ENCODE measurements around the gene VSIG1. TPM values are rescaled to one million over a fixed set of nuclear protein-coding genes. Genes with fewer than 3 reads are reported as not detected.

VSIG1 gene
- 1 to 10 TPM in 1 of 2 donors, under 1 TPM in 1; 0.54 to 8.2 TPM for total RNA-seq

DNA sequence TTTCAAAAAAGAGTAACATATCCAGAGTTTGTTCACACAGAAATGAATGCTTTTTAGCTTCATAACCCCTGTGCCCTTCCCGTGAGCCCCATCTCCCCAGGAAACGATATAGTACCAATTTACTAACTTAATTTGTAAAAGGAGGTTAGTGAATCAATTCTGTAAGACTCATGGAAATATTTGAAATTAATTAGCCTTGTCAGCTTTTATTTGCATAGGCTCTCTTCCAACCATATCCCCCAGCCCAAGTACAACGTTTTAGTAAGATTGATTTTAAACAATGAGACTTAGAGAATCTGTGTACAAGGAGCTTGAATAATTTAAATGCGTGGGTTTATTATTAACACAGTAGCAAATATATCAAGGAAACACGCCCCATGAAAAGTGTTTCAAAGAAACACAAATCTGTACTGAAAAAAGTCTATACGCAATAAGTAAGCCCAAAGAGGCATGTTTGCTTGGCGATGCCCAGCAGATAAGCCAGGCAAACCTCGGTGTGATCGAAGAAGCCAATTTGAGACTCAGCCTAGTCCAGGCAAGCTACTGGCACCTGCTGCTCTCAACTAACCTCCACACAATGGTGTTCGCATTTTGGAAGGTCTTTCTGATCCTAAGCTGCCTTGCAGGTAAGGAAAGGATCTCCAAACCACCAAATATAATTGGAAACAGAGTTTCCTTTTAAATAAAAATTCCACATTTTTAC is at the start of gene VSIG1:
Gene VSIG1, plus strand, starts transcription at position 512 of the 703 bp plus-strand sequence. Its CDS starts 66 bp downstream, at position 578.
- TF ChIP-seq, protein P1, sequence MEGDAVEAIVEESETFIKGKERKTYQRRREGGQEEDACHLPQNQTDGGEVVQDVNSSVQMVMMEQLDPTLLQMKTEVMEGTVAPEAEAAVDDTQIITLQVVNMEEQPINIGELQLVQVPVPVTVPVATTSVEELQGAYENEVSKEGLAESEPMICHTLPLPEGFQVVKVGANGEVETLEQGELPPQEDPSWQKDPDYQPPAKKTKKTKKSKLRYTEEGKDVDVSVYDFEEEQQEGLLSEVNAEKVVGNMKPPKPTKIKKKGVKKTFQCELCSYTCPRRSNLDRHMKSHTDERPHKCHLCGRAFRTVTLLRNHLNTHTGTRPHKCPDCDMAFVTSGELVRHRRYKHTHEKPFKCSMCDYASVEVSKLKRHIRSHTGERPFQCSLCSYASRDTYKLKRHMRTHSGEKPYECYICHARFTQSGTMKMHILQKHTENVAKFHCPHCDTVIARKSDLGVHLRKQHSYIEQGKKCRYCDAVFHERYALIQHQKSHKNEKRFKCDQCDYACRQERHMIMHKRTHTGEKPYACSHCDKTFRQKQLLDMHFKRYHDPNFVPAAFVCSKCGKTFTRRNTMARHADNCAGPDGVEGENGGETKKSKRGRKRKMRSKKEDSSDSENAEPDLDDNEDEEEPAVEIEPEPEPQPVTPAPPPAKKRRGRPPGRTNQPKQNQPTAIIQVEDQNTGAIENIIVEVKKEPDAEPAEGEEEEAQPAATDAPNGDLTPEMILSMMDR (IDR thresholded peaks at IDR 0.05), result no peak
- no peak for ATAC-seq (ENCODE audit: insufficient number of reproducible peaks, low FRiP score, low read depth)
- H3K9me3 ChIP-seq, result no peaks in the 10 kb centered on the region

GRCh38 chrX:107996124-107996523 is 48.7 kb upstream of the VSIG1 start:
- DNase-seq (ENCODE audit: low spot score) (no peak), ATAC-seq (ENCODE audit: insufficient number of reproducible peaks, low FRiP score, low read depth) (no peak)
- Histone ChIP-seq H3K27me3 (replicated peaks; ENCODE audit: insufficient read depth) (no peaks in the 10 kb centered on the region), H3K4me3 (no peak overlapping the region), H3K9me3 (no peaks in the 10 kb centered on the region), H3K36me3 (no peaks in the 10 kb centered on the region), H3K27ac (no peak overlapping the region), H3K4me1 (ENCODE audit: control insufficient read depth in 1 of 2, low read depth in 2 of 2) (no peaks in the 10 kb centered on the region)
- TF ChIP-seq, protein P1 (IDR thresholded peaks at IDR 0.05), result no peak

More for the DNA sequence above, at the start of gene VSIG1:
- DNase-seq (ENCODE audit: low spot score), result no peak
- H3K36me3 ChIP-seq, result no peaks in the 10 kb centered on the region
- H3K4me3 ChIP-seq, result no peak within 1 kb of the TSS
- no peaks in the 10 kb centered on the region for H3K27me3 ChIP-seq (replicated peaks; ENCODE audit: insufficient read depth)
- no peak within 1 kb of the TSS for H3K27ac ChIP-seq
- no peaks in the 10 kb centered on the region for H3K4me1 ChIP-seq (ENCODE audit: control insufficient read depth in 1 of 2, low read depth in 2 of 2)

GRCh38 chrX:108000751-108001150 is 44.1 kb upstream of the VSIG1 start:
- H3K27me3 ChIP-seq (replicated peaks; ENCODE audit: insufficient read depth), result no peaks in the 10 kb centered on the region
- no peak overlapping the region for H3K27ac ChIP-seq
- DNase-seq (ENCODE audit: low spot score), result no peak
- no peaks in the 10 kb centered on the region for H3K9me3 ChIP-seq
- TF ChIP-seq, protein P1 (IDR thresholded peaks at IDR 0.05), result no peak
- no peaks in the 10 kb centered on the region for H3K36me3 ChIP-seq
- H3K4me3 ChIP-seq, result no peak overlapping the region
- H3K4me1 ChIP-seq (ENCODE audit: control insufficient read depth in 1 of 2, low read depth in 2 of 2), result no peaks in the 10 kb centered on the region
- ATAC-seq (ENCODE audit: insufficient number of reproducible peaks, low FRiP score, low read depth), result no peak

DNA sequence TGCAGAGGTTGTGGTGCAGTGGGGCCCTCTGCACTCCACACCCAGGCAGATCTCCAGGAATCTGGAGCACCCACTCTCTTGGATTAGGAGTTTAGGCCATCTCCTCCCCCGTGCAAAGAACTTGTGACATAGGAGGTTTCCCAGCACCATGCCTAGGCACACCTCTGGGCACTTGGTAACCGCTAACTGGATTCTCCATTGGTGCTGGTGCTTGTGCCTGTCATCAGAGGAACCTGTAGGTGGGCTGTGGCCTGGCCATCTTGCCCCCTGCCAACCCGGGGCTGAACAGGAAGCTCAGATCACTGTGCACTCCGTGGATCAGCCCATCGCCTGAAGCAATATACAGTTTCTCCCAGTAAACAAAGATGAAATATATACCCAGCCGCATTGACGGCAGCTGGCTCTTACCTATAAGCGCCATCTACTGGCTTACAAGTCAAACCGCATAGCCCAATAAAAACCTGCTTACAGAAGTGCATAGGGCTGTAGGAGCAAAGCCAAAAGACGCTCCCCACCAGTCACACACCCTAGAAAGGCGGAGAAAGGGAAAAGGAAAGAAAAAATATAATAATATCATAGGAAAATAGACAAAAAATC is 43.5 kb upstream of the VSIG1 start:
- H3K4me1 ChIP-seq (ENCODE audit: control insufficient read depth in 1 of 2, low read depth in 2 of 2), result no peaks in the 10 kb centered on the region
- no peaks in the 10 kb centered on the region for H3K9me3 ChIP-seq
- H3K27ac ChIP-seq, result no peak overlapping the region
- DNase-seq (ENCODE audit: low spot score) (no peak), ATAC-seq (ENCODE audit: insufficient number of reproducible peaks, low FRiP score, low read depth) (no peak)
- no peaks in the 10 kb centered on the region for H3K36me3 ChIP-seq
- no peak overlapping the region for H3K4me3 ChIP-seq
- H3K27me3 ChIP-seq (replicated peaks; ENCODE audit: insufficient read depth), result no peaks in the 10 kb centered on the region
- TF ChIP-seq, protein P1 (IDR thresholded peaks at IDR 0.05), result no peak

DNA sequence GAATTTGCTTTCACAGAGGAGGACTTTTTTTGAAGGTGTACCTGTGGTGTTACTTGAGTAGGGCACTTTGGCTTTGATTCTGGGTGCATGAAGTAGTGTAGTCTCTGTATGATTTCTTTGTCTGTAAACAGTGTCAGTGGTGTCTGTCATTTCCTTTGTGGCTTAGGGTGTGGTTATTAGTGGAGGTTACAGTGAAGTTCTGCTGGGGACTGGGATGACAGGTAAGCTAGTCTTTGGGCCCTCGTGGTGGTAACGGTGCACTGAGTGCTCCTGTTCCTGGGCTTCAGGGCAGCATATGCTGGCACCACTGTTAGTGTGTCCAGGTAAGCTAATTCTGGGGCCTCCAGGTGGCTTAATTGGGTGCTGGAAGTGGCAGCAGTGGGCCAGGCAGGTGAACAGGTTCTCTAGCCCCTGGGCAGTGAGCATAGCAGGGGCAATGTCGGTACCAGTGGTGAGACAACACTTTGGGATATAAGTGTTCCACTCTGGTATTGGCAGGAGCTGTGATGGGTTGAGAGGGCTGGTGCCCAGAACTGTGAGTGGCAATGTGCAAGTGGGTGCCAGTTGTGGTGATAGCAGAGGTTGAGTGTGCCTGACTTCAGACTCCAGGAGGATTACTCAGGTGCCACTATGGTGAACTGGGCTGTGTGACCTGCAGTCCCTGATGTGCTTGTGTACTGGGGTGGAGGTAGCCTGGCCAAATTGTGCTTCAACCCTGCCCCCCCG is 26.0 kb upstream of the VSIG1 start:
- Histone ChIP-seq H3K4me1 (ENCODE audit: control insufficient read depth in 1 of 2, low read depth in 2 of 2) (no peaks in the 10 kb centered on the region), H3K4me3 (no peak overlapping the region), H3K9me3 (no peaks in the 10 kb centered on the region), H3K27me3 (replicated peaks; ENCODE audit: insufficient read depth) (no peaks in the 10 kb centered on the region), H3K36me3 (no peaks in the 10 kb centered on the region), H3K27ac (no peak overlapping the region)
- TF ChIP-seq, protein P1 (IDR thresholded peaks at IDR 0.05), result no peak
- no peak for ATAC-seq (ENCODE audit: insufficient number of reproducible peaks, low FRiP score, low read depth)
- DNase-seq (ENCODE audit: low spot score), result no peak
